NCI-H2196 (cell line): ENCODE results near the gene SCYL3.
"Not testable (repeated sequence)": the region's sequence is repeated elsewhere in the genome, so short reads cannot be mapped to it uniquely, and the experiment has no call there.

Source experiments
- DNase-seq: peaks from one replicate; lab custom pipeline; 2025; ENCODE audit not compliant: unreplicated experiment; lab: John Stamatoyannopoulos, UW

Gene SCYL3

DNA sequence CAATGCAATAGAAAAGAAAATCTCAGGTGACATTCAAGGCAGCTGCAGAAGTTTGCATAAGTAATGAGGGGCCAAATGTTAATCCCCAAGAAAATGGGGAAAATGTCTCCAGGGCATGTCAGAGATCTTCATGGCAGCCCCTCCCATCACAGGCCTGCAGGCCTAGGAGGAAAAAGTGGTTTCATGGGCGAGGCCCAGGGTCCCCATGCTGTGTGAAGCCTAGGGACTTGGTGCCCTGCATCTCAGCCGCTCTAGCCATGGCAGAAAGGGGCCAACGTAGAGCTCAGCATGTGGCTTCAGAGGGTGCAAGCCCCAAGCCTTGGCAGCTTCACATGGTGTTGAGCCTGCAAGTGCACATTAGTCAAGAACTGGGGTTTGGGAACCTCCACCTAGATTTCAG, 21.7 kb downstream of the SCYL3 start:
- DNase-seq, result not testable (repeated sequence)

- DNase-seq, result no peak
Measured at GRCh38 chr1:169869426-169869825, 24.3 kb downstream of the SCYL3 start.

GRCh38 chr1:169868978-169869377, 24.7 kb downstream of the SCYL3 start:
- no peak for DNase-seq

DNA sequence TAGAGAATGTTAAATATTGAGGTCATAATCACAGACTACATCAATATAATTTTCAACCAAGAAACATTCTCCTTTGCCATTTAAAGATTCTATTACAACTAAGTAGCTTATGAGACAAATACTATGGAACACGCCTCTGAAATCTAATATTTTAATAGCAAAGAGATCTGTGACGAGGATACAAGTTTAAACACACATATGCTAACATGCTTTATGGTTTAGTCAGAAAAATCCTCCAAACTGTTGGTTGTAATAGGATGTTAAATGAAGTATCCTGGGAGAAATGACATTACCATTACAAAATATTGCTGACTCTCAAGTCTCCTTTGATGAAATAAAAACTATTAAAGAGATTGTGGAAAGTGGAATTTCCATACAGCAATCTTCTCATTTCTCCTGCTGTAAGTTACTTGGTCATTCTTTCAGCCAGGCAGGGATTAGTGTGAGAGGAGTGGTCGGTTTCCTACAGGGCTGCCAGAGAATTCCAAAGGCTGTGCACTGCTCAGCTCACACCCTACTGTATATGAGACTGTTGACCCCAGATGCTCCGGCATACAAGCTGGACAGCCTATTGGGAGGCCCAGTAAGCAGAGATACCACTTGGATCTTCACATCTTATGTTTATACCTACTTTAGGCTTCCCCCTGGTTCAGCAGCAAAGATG, 26.6 kb downstream of the SCYL3 start:
- no peak for DNase-seq

DNA sequence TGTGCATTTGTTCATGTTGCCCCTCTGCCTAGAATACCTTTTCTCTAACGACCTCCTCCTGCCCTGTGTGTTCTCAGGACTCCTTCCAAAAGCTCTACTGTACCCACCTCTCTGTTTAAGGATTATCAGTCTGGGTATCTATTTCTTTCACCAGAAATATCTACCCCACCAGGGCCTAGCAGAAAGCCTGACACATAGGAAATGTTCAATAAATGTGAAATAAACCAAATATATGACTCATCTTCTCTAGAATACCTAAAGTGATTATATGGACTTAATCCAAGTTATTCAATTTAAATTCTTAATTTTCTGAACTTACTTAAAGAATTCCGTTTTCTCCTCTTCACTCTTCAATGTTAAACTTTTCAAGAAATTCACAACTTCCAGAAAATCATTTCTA, 27.1 kb downstream of the SCYL3 start:
- no peak for DNase-seq

DNA sequence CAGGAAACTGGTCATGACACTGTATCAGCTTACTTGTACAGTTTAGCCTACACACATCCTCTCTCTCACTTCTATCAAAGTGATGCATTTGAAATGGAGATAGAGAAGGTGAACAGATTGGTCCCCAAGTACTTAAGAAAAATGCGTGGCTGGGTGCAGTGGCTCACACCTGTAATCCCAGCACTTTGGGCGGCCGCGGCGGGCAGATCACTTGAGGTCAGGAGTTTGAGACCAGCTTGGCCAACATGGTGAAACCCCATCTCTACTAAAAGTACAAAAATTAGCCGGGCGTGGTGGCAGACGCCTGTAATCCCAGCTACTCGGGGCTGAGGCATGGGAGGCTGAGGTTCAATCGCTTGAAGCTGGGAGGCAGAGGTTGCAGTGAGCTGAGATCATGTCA, 29.2 kb downstream of the SCYL3 start:
- DNase-seq, result not testable (repeated sequence)

DNA sequence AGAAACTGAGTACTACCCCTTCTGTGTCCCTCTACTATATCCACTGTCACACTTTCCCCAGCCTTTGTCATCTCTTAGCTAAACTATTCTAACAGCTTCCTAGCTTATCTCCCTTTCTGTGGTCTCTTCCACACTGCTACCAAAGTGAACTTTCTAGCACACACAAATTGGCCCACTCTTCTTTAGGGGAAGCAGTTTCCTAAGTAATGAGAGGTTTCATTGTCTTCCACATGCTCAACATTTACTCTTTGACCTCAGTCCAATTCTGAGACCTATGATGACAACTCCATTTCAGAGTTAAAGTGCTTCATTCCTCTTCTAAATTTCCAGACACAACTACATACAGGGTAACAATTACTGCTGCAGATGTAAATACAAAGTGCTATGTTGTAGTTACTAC, 32.9 kb downstream of the SCYL3 start:
- DNase-seq, result no peak

- DNase-seq, result no peak
Measured at GRCh38 chr1:169860187-169860586, 33.5 kb downstream of the SCYL3 start.

DNA sequence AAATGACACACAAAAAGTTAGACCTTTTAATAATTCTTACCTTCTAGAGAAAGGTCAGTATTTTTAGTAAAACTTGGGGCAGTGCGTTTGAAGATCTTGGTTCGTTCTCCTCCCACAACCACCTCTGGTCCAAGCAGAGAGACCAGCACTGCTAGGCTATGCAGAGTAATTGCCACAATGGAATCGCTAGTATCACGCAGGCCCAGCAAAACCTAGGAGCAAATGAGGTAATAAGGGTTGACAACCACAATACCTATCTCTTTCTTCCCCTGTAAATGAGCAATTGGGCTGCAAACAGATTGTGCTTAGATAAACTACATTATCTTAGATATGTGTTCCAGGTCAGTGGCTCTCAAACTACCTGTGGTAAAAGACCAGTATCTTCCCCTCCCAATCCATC, 34.7 kb downstream of the SCYL3 start:
- DNase-seq, result no peak

DNA sequence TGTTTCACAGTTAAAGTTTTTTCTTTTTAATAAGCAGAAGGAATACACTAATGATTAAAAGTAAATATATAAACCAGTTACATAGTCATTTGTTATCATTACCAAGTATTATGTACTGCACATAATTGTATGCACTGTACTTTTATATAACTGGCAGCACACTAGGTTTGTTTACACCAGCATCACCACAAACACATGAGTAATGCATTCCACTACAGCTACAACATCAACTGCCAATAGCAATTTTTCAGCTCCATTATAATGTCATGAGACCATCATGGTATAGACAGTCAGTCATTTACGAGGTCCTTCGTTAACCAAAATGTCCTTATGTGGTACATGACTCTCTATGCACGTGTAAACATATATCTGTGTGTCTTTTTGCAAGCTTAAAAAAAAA, 35.2 kb downstream of the SCYL3 start:
- DNase-seq, result no peak

- no peak for DNase-seq
Measured at GRCh38 chr1:169853341-169853740, 40.4 kb downstream of the SCYL3 start.

DNA sequence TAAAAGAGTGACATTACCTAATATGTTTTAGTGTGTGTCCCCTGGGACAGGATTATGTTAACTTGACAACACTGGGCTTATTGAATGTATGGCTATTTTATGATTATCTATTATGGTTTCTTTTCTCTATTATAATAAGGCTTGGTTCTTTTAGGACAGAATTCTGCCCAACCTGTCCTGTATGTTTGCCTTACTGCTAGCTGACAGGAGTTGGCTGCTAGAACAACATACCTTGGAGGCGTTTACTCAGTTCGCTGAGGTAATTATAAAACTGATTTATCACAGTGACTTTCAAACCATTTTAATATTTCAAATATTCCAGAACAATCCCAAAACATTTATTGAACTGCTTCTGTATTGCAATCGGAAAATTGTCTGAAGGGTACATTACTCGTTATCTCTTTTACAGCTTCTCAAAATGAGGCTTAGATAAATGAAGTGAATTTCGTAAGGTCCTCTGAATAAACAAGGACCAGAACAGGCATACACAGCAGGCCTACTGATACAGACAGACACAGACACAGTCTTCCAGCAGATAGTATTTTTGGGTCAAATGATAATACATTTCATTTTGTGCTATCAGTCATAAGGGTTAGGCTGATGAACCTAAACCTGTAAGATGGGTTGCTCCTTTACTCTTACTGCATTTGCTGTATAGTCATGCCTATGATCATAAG, 44.2 kb downstream of the SCYL3 start:
- no peak for DNase-seq

DNA sequence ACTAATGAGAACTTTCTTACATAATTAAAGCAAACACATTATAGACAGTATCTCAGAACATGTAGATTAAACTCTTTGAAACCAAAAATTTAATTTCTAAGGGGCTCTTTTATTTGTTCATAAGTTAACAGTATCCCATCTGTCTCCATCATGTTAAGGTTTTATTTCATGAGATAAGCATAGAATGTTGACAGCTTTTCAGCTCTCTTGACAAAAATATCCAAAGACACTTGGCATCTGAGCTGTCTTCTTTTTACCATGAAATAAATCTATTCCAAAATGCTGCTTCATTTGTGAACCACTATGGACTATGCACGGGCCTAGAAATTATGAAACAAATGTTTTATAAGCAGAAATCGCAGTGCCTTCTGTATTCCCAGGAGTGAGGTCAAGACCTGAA, 45.2 kb downstream of the SCYL3 start:
- DNase-seq, result no peak

DNA sequence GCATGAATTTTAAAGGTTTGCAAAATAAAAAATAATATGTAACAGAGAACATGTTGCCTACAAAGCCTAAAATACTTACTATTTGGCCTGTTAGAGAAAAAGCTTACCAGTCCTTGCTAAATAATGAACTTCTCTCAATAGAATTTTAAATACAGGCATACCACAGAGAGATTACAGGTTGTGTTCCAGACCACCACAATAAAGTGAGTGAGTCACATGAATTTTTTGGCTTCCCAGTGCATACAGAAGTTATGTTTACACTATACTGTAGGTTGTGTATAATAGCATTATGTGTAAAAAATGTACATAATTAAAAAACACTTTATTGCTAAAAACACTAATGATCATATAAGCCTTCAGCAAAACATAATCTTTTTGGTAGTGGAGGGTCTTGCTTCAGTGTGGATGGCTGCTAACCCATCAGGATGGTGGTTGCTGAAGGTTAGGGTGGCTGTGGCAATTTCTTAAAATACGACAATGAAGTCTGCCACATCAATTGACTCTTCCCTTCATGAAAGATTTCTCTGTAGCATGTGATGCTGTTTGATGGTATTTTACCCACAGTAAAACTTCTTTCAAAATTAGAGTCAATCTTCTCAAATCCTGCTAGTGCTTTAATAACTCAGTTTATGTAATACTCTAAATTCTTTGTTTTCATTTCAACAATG, 48.6 kb downstream of the SCYL3 start:
- no peak for DNase-seq

- DNase-seq, result no peak
Measured at GRCh38 chr1:169838942-169839341, 54.8 kb downstream of the SCYL3 start.

GRCh38 chr1:169836198-169836597, 57.5 kb downstream of the SCYL3 start:
- DNase-seq, result no peak

DNA sequence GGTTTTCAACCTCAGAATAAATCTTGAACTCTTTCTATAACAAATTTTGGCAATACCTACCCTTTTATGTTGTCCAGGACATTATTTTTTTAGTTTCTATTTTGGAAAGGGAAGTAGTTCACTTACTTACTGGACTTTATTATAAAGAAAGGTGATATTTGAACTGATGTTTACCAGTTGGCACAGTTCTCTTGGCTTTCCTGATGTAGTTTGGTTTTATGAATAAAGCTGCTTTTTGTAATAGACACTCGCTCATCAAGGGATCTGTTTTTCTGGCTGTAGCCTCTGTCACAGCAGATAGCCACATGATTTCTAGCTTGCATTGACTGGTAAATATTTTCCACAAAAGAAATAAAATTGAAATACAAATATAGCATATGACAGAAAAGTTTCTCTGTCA, 58.0 kb downstream of the SCYL3 start:
- DNase-seq, result no peak

GRCh38 chr1:169834869-169835268, 58.8 kb downstream of the SCYL3 start:
- no peak for DNase-seq

DNA sequence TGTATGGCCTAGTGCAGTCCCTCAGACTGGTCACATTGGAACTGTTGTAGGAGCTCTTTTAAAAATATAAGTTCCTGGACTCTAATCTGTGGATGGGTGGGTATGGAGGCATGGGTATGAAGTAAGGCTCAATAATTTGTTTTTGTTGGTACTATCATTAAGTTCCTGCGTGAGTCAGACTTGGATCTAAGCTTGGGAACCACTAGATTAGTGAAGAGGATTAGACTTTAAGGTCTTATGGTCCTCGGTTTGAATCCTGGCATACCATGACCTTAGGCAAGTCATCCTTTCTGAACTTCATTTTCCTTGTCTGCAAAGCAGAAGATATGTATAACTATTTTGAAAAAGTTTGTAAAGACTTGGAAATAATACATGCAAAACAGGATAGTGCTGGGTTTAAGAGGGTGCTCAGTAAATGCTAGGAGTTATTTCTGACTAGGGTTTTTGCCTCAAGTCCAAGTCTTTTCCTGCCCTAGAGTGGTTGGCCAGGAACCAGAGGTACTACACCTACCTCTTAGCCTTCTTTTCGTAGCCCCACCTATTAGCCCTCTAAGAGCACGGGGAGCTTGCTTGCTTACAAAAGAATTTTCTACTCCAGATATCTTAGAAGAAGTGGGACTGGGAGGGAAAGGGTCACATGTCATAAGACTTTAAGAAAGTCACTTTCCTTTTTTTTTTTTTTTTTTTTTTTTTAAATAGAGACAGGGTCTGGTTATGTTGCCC, 60.4 kb downstream of the SCYL3 start:
- DNase-seq, result no peak

GRCh38 chr1:169829671-169830070, 64.0 kb downstream of the SCYL3 start:
- DNase-seq, result no peak

DNA sequence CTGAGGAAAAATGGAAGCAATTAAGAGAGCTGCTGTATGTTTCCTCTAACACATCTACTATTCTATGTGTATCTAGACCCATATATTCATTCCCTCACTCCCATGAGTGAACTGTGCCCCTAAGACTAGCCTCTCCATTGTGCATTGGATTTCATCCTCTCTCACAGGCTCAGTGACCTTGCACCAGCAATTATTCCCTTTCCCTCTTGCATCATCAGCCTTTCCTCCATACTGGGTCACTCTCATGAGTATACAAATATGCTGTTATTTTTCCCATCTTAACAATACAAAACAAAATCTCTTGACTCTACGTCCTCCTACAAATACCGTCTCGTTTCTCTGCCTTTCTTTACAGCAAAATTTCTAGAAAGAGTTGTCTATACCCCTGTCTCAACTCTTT, 69.5 kb downstream of the SCYL3 start:
- no peak for DNase-seq

DNA sequence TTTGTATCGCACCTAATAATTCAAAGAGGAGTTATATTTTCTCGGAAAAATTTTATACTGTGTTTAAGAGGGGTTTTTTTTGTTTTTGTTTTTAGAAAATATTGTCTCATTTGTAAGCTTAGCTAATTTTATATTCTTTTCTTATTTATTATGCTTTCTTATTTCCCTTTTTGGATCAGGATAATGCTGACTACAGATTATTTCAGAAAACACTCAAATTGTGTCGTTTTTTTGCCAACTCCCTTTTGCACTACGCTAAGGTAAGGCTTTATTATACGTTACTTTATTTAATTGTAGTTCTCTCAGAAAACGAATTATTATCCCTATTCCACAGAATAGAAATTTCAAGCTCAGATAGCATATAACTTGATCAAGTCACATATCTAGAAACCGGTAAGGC, 72.2 kb downstream of the SCYL3 start:
- no peak for DNase-seq
